ENCODE data around the gene TANGO2.

The TANGO2 gene

DNA sequence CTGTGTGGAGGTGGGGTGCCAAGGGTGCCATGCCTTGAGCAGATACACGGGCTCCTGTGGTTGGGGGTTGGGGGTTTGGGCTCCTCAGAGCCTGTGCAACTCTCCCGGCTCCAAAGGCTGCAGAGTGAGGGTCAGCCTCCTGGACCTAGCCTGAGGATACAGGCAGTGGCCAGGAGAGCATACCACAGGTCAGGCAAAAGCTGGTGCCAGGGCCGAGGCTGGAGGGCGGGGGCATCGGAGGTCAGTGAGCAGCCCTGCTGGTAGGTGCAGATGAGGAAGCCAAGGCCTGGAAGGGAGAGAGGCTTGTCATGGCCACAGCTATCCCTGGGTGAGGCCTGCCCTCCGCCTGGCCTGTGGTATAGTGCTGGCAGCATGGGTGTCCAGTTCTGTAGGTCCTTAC, 33.6 kb downstream of the TANGO2 start:
- no peak overlapping the region for H3K27ac ChIP-seq
- no peak overlapping the region for H3K4me3 ChIP-seq (ENCODE audit: low read depth, low read length)
- H3K36me3 ChIP-seq = no peaks in the 10 kb centered on the region
- H3K27me3 ChIP-seq (ENCODE audit: insufficient read depth, low read depth, severe bottlenecking) = no peaks in the 10 kb centered on the region
- H3K9me3 ChIP-seq (ENCODE audit: severe bottlenecking) = no peaks in the 10 kb centered on the region
- no peak for DNase-seq
- TF ChIP-seq, protein P1, sequence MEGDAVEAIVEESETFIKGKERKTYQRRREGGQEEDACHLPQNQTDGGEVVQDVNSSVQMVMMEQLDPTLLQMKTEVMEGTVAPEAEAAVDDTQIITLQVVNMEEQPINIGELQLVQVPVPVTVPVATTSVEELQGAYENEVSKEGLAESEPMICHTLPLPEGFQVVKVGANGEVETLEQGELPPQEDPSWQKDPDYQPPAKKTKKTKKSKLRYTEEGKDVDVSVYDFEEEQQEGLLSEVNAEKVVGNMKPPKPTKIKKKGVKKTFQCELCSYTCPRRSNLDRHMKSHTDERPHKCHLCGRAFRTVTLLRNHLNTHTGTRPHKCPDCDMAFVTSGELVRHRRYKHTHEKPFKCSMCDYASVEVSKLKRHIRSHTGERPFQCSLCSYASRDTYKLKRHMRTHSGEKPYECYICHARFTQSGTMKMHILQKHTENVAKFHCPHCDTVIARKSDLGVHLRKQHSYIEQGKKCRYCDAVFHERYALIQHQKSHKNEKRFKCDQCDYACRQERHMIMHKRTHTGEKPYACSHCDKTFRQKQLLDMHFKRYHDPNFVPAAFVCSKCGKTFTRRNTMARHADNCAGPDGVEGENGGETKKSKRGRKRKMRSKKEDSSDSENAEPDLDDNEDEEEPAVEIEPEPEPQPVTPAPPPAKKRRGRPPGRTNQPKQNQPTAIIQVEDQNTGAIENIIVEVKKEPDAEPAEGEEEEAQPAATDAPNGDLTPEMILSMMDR (IDR thresholded peaks at IDR 0.05; ENCODE audit: low read depth, low read length) = no peak

DNA sequence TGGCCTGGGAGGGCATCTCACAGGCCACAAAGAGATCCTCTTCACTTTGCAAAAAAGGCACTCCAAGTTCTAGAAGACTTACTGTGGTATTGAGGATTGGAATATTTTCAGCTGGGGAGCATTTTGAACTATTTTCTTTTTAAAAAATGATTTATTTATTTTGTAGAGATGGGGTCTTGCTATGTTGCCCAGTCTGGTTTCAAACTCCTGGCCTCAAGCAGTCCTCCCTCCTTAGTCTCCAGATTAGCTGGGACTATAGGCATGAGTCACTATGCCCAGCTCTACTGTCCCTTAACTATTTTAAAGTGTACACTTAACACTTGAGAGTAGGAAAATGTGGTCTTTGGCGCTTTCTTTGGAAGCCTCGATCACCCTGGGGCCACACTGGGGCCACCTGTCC, 34.2 kb downstream of the TANGO2 start:
- no peak overlapping the region for H3K27ac ChIP-seq
- H3K36me3 ChIP-seq = no peaks in the 10 kb centered on the region

DNA sequence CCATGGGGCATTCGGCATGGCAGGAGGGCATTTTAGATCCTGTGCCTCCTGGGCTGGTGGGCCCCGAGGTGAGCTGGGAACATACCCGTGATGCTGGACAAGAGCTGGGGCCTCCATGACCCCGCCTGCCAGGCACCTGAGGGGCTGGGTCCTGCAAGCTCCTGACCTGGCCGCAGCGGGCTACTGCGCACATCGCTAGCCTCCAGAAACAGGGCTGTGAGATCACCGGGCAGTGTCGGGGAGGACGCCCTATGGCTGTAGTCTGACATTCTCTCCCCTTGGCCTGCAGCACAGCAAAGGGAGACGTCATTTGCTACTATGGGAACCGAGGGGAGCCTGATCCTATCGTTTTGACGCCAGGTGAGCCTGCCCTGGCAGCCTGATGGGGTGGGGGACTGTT, 34.7 kb downstream of the TANGO2 start:
- Histone ChIP-seq H3K9me3 (ENCODE audit: severe bottlenecking) (no peaks in the 10 kb centered on the region), H3K36me3 (no peaks in the 10 kb centered on the region), H3K4me3 (ENCODE audit: low read depth, low read length) (no peak overlapping the region), H3K27me3 (ENCODE audit: insufficient read depth, low read depth, severe bottlenecking) (no peaks in the 10 kb centered on the region), H3K27ac (no peak overlapping the region)
- TF ChIP-seq, protein P1 (IDR thresholded peaks at IDR 0.05; ENCODE audit: low read depth, low read length) = no peak
- DNase-seq = no peak

More for the DNA sequence above, 34.2 kb downstream of the TANGO2 start:
- TF ChIP-seq, protein P1 (IDR thresholded peaks at IDR 0.05; ENCODE audit: low read depth, low read length) = no peak
- Histone ChIP-seq H3K9me3 (ENCODE audit: severe bottlenecking) (no peaks in the 10 kb centered on the region), H3K4me3 (ENCODE audit: low read depth, low read length) (no peak overlapping the region), H3K27me3 (ENCODE audit: insufficient read depth, low read depth, severe bottlenecking) (no peaks in the 10 kb centered on the region)
- DNase-seq = no peak

DNA sequence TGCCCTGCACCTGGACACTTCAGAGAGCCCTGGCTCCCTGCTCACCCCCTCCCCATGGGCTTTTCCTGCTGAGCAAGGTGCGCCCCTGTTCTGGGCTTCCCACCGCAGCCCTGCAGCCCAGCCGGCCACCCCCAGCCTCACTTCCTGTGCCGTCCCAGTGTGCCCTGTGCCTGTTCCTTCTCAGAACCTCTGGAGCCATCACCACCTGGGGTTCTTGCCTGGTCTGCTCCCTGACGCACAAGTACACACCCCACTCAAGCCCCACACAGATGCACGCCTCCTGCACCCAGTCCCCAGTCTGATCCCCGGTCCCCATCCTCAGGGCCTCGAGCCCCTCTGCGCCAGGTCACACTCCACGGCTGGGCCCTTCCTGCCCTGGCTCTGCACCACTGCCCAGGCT, 35.3 kb downstream of the TANGO2 start:
- Histone ChIP-seq H3K27me3 (ENCODE audit: insufficient read depth, low read depth, severe bottlenecking) (no peaks in the 10 kb centered on the region), H3K36me3 (no peaks in the 10 kb centered on the region), H3K9me3 (ENCODE audit: severe bottlenecking) (no peaks in the 10 kb centered on the region), H3K4me3 (ENCODE audit: low read depth, low read length) (no peak overlapping the region), H3K27ac (no peak overlapping the region)
- TF ChIP-seq, protein P1 (IDR thresholded peaks at IDR 0.05; ENCODE audit: low read depth, low read length) = no peak
- no peak for DNase-seq

- Histone ChIP-seq H3K27ac (no peak overlapping the region), H3K36me3 (no peaks in the 10 kb centered on the region; the same call in 1 of the 2 replicates)
Observed at GRCh38 chr22:20056696-20057386, 35.9 kb downstream of the TANGO2 start.

More at GRCh38 chr22:20056696-20057386, 35.9 kb downstream of the TANGO2 start:
- Histone ChIP-seq H3K4me3 (ENCODE audit: low read depth, low read length) (no peak overlapping the region), H3K9me3 (ENCODE audit: severe bottlenecking) (no peaks in the 10 kb centered on the region), H3K27me3 (ENCODE audit: insufficient read depth, low read depth, severe bottlenecking) (no peaks in the 10 kb centered on the region)
- TF ChIP-seq, protein P1 (IDR thresholded peaks at IDR 0.05; ENCODE audit: low read depth, low read length) = no peak
- no peak for DNase-seq
